BJ (cell line): ENCODE measurements around the gene COLEC12. TPM values are rescaled to one million over a fixed set of nuclear protein-coding genes. Genes with fewer than 3 reads are reported as not detected.

Source experiments
- CTCF ChIA-PET: fragments of 350-600 bp; formaldehyde crosslinking; extraction: SDS; loops from one replicate; lab custom pipeline; 2021; ENCODE audit warnings: antibody characterized with exemption, inconsistent platforms; lab: Yijun Ruan, JAX
- POLR2A ChIA-PET: fragments of 300-600 bp; sonication (Branson Sonifier 250); formaldehyde crosslinking; extraction: SDS; loops from one replicate; lab custom pipeline; 2021; ENCODE audit warnings: antibody characterized with exemption; lab: Charles Lee
- DNase-seq: peaks from one replicate; pipeline ENCODE4 v3.0.0-alpha.2; 2011; ENCODE audit warnings: low read depth
- H3K27me3 ChIP-seq: 2 replicates; pipeline ENCODE4 v1.6.0; 2011; ENCODE audit warnings: low read length; ENCODE audit not compliant: control insufficient read depth, insufficient read depth
- H3K36me3 ChIP-seq: 2 replicates; pipeline ENCODE4 v1.5.1; 2011; ENCODE audit warnings: low read length; ENCODE audit not compliant: control insufficient read depth, insufficient read depth
- H3K4me3 ChIP-seq: 2 replicates; pipeline ENCODE4 v1.5.1; 2011; ENCODE audit warnings: low read depth, mild to moderate bottlenecking, control low read depth, low read length
- polyA plus RNA-seq: library from polyadenylated mRNA; depleted of rRNA; stranded (reverse); fragments of >200 nt; gene quantifications from 2 replicates; pipeline ENCODE4 v1.2.3, GENCODE V29; 2011
- TF ChIP-seq, protein P1 (sequence below): IDR thresholded peaks from 2 replicates; pipeline ENCODE4 v1.5.1; 2011; ENCODE audit warnings: low read depth, mild to moderate bottlenecking, control low read depth, inconsistent platforms, low read length, moderate library complexity; ENCODE audit not compliant: insufficient read depth

Gene COLEC12
- polyA plus RNA-seq, 1 experiment: 41.1 TPM

DNA sequence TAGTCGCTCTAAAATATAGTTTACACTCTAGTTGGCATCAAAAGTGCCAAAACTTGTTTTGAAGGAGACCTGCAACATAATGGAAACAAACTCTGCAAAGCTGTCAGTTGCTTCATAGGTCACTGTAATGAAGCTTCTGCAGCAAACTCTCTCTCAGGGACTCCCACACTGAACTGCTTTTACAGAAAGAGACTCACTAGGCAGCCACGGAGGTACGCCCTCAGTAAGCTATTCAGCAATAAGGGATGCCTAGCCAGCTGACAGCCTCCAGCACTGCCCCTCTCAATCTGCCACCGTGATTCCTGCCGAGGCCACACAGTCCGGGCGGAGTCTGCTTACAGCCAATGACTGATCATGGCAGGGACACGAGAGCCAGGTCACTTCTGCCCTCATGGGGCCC is 51.1 kb downstream of the COLEC12 start:
- Histone ChIP-seq H3K27me3 (no peaks in the 10 kb centered on the region), H3K36me3 (no peaks in the 10 kb centered on the region), H3K4me3 (no peak overlapping the region)
- ChIA-PET CTCF (interaction anchor here (0.6 to 1.2 kb wide), 2 partner anchors 8 to 113 kb away, joined by 3 read pairs; no protein-coding TSS in a partner anchor), POLR2A (no interaction called here)
- DNase-seq: no peak
- TF ChIP-seq, protein P1, sequence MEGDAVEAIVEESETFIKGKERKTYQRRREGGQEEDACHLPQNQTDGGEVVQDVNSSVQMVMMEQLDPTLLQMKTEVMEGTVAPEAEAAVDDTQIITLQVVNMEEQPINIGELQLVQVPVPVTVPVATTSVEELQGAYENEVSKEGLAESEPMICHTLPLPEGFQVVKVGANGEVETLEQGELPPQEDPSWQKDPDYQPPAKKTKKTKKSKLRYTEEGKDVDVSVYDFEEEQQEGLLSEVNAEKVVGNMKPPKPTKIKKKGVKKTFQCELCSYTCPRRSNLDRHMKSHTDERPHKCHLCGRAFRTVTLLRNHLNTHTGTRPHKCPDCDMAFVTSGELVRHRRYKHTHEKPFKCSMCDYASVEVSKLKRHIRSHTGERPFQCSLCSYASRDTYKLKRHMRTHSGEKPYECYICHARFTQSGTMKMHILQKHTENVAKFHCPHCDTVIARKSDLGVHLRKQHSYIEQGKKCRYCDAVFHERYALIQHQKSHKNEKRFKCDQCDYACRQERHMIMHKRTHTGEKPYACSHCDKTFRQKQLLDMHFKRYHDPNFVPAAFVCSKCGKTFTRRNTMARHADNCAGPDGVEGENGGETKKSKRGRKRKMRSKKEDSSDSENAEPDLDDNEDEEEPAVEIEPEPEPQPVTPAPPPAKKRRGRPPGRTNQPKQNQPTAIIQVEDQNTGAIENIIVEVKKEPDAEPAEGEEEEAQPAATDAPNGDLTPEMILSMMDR: no peak

GRCh38 chr18:448116-448790 is 52.2 kb downstream of the COLEC12 start:
- TF ChIP-seq, protein P1: no peak
- Histone ChIP-seq H3K27me3 (0 out of 2 replicates have a peak, but pooled peaks cover 1% of the 10 kb centered on the region), H3K36me3 (no peaks in the 10 kb centered on the region), H3K4me3 (no peak overlapping the region)
- POLR2A ChIA-PET: no interaction called here
- CTCF ChIA-PET: no interaction called here
- no peak for DNase-seq

DNA sequence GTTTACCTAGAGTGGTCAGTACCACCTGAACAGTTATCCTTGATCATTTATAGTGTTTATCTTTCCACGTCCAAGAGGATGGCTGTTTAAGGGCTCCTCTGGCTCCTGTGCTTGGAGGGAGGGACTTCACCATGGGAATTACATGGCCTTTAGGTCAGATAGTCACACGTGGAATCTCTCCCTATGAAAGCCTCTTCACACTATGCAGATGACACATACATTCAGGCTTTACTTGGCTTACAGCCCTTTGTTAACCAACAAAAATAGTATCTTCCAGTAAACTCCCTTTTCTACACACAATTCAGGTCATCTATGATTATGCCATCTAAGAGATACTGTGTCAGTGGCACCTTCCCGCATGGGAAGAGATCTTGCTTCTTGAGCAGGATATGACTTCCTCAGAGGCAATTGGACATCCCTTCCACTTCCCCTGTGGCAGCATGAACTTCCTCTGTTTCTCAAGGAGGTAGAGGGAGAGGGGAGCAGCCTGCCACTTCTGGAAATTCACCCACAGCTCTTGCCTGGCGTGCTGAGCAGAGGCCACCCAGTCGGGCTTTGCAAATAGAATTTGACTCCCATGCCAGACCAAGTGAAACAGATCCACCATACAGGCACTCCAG is 53.5 kb downstream of the COLEC12 start:
- POLR2A ChIA-PET: no interaction called here
- CTCF ChIA-PET: interaction anchor here (1.0 kb wide), 1 partner anchor 10 kb away, joined by 3 read pairs; no protein-coding TSS in a partner anchor
- TF ChIP-seq, protein P1: no peak
- no peaks in the 10 kb centered on the region for H3K36me3 ChIP-seq
- DNase-seq: no peak
- no peak overlapping the region for H3K4me3 ChIP-seq
- 0 out of 2 replicates have a peak, but pooled peaks cover 1% of the 10 kb centered on the region for H3K27me3 ChIP-seq

DNA sequence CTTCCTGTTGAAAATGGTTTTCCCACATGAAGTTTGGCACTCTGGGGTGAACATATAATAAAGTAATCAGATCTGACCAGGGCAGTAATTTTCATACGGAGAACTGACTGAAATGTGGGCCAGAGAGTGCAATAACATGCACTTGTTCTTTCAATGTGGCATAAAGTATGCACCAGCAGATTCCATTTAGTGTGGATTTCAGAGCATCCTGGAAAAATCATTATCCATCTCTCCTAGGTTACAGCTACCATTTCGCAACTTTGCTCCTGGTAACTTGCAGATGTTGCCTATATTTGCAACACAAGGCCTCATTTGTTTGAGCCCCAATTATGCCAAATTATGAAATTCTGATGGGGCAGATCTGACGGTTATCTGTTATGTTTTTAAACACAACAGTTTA is 55.4 kb downstream of the COLEC12 start:
- 0 out of 2 replicates have a peak, but pooled peaks cover 1% of the 10 kb centered on the region for H3K27me3 ChIP-seq
- ChIA-PET CTCF (no interaction called here), POLR2A (no interaction called here)
- no peak for DNase-seq
- peaks cover 1% of the 10 kb centered on the region; the same call in 1 of the 2 replicates for H3K36me3 ChIP-seq
- no peak overlapping the region for H3K4me3 ChIP-seq
- TF ChIP-seq, protein P1: no peak

DNA sequence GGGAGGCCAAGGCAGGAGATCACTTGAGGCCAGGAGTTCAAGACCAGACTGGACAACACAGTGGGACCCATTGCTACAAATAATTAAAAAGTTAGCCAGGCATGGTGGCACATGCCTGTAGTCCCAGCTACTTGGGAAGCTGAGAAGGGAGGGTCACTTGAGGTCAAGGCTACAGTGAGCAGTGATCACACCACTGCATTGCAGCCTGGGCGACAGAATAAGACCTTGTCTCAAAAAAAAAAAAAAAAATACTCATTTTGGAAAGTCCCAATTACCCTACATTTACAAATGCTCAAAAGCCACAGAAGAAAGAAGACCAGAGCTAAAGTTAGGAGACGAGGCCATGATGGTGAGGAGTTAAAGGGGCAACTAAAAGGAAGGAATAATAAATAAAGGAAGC is 61.9 kb downstream of the COLEC12 start:
- POLR2A ChIA-PET: no interaction called here
- TF ChIP-seq, protein P1: no peak
- no peak for DNase-seq
- Histone ChIP-seq H3K4me3 (no peak overlapping the region), H3K27me3 (no peaks in the 10 kb centered on the region), H3K36me3 (peaks cover 1% of the 10 kb centered on the region; the same call in 1 of the 2 replicates)
- CTCF ChIA-PET: no interaction called here
